Measurements from ENCODE around the gene UBE2QL1.

The UBE2QL1 gene

GRCh38 chr5:6482735-6483134, 34.1 kb downstream of the UBE2QL1 start:
- Histone ChIP-seq H3K4me3 (replicated peaks; ENCODE audit: low read depth, low read length) (no peak overlapping the region), H3K36me3 (ENCODE audit: control insufficient read depth, insufficient read depth, low read length) (no peaks in the 10 kb centered on the region), H3K27me3 (replicated peaks; ENCODE audit: control insufficient read depth, insufficient read depth, low read length) (no peaks in the 10 kb centered on the region)
- DNase-seq (ENCODE audit: extremely low read depth, insufficient read length), result no peak
- TF ChIP-seq CTCF (IDR thresholded peaks at IDR 0.05; ENCODE audit: insufficient read depth, low read length, poor library complexity, severe bottlenecking), result no peak

- no peak for TF ChIP-seq CTCF (IDR thresholded peaks at IDR 0.05; ENCODE audit: insufficient read depth, low read length, poor library complexity, severe bottlenecking)
- peak; percentile 83 for DNase-seq (ENCODE audit: extremely low read depth, insufficient read length)
- no peaks in the 10 kb centered on the region for H3K27me3 ChIP-seq (replicated peaks; ENCODE audit: control insufficient read depth, insufficient read depth, low read length)
- no peaks in the 10 kb centered on the region for H3K36me3 ChIP-seq (ENCODE audit: control insufficient read depth, insufficient read depth, low read length)
- peak overlapping the region; percentile 9 for H3K4me3 ChIP-seq (replicated peaks; ENCODE audit: low read depth, low read length)
These were observed 35.3 kb downstream of the UBE2QL1 start for GRCh38 chr5:6483880-6484382.

GRCh38 chr5:6484446-6484845, 35.8 kb downstream of the UBE2QL1 start:
- Histone ChIP-seq H3K27me3 (replicated peaks; ENCODE audit: control insufficient read depth, insufficient read depth, low read length) (no peaks in the 10 kb centered on the region; the same call in 1 of the 2 replicates), H3K4me3 (replicated peaks; ENCODE audit: low read depth, low read length) (peak overlapping the region; percentile 9), H3K36me3 (ENCODE audit: control insufficient read depth, insufficient read depth, low read length) (no peaks in the 10 kb centered on the region)
- no peak for DNase-seq (ENCODE audit: extremely low read depth, insufficient read length)
- no peak for TF ChIP-seq CTCF (IDR thresholded peaks at IDR 0.05; ENCODE audit: insufficient read depth, low read length, poor library complexity, severe bottlenecking)

- no peak for DNase-seq (ENCODE audit: extremely low read depth, insufficient read length)
These were observed 36.2 kb downstream of the UBE2QL1 start for GRCh38 chr5:6484899-6485298.

GRCh38 chr5:6485441-6485840, 36.8 kb downstream of the UBE2QL1 start:
- H3K36me3 ChIP-seq (ENCODE audit: control insufficient read depth, insufficient read depth, low read length), result no peaks in the 10 kb centered on the region
- peak overlapping the region; percentile 2; the same call in 1 of the 2 replicates for H3K4me3 ChIP-seq (replicated peaks; ENCODE audit: low read depth, low read length)
- TF ChIP-seq CTCF (IDR thresholded peaks at IDR 0.05; ENCODE audit: insufficient read depth, low read length, poor library complexity, severe bottlenecking), result no peak

More at GRCh38 chr5:6484899-6485298, 36.2 kb downstream of the UBE2QL1 start:
- no peak for TF ChIP-seq CTCF (IDR thresholded peaks at IDR 0.05; ENCODE audit: insufficient read depth, low read length, poor library complexity, severe bottlenecking)
- Histone ChIP-seq H3K36me3 (ENCODE audit: control insufficient read depth, insufficient read depth, low read length) (no peaks in the 10 kb centered on the region), H3K27me3 (replicated peaks; ENCODE audit: control insufficient read depth, insufficient read depth, low read length) (no peaks in the 10 kb centered on the region; the same call in 1 of the 2 replicates), H3K4me3 (replicated peaks; ENCODE audit: low read depth, low read length) (no peak overlapping the region)

GRCh38 chr5:6486074-6486473, 37.4 kb downstream of the UBE2QL1 start:
- no peak for TF ChIP-seq CTCF (IDR thresholded peaks at IDR 0.05; ENCODE audit: insufficient read depth, low read length, poor library complexity, severe bottlenecking)
- Histone ChIP-seq H3K4me3 (replicated peaks; ENCODE audit: low read depth, low read length) (no peak overlapping the region), H3K36me3 (ENCODE audit: control insufficient read depth, insufficient read depth, low read length) (no peaks in the 10 kb centered on the region), H3K27me3 (replicated peaks; ENCODE audit: control insufficient read depth, insufficient read depth, low read length) (no peaks in the 10 kb centered on the region; the same call in 1 of the 2 replicates)
- DNase-seq (ENCODE audit: extremely low read depth, insufficient read length), result no peak

More at GRCh38 chr5:6485441-6485840, 36.8 kb downstream of the UBE2QL1 start:
- DNase-seq (ENCODE audit: extremely low read depth, insufficient read length), result no peak
- H3K27me3 ChIP-seq (replicated peaks; ENCODE audit: control insufficient read depth, insufficient read depth, low read length), result no peaks in the 10 kb centered on the region; the same call in 1 of the 2 replicates

Measured in GM06990 (cell line).